ENCODE results near the gene CPT1B. TPM values are rescaled to one million over a fixed set of nuclear protein-coding genes. Genes with fewer than 3 reads are reported as not detected.

Gene CPT1B
- total RNA-seq, 1 experiment from 2014 or later: 19.2 TPM

GRCh38 chr22:50612528-50613221 lies 34.4 kb upstream of the CPT1B start:
- CTCF ChIA-PET: no interaction called here
- POLR2A ChIA-PET (ENCODE audit: low non-redundant PET): no interaction called here

GRCh38 chr22:50612168-50612527 lies 33.9 kb upstream of the CPT1B start:
- no peak overlapping the region for H3K27ac ChIP-seq (ENCODE audit: low read depth, low read length, poor library complexity, severe bottlenecking)
- ChIA-PET POLR2A (ENCODE audit: low non-redundant PET) (no interaction called here), CTCF (no interaction called here)
- intact Hi-C loops (cut with micrococcal nuclease; ENCODE audit: unreplicated experiment): no loop called here
- H3K4me3 ChIP-seq (ENCODE audit: low read depth, low read length, poor library complexity, severe bottlenecking): no peak overlapping the region
- no TSS peak for BruUV-seq (replicated peaks)
- DNase-seq (ENCODE audit: low spot score): no peak
- H3K9me3 ChIP-seq (ENCODE audit: low read depth, low read length, poor library complexity, severe bottlenecking): no peaks in the 10 kb centered on the region
- TF ChIP-seq CTCF (conservative IDR thresholded peaks at IDR 0.05; ENCODE audit: low read depth, low read length): no peak
- TF ChIP-seq EZH2 (IDR thresholded peaks at IDR 0.05; ENCODE audit: borderline replicate concordance, low read depth, low read length, poor library complexity, severe bottlenecking): no peak
- H3K4me1 ChIP-seq (ENCODE audit: insufficient read depth, low read length, poor library complexity, severe bottlenecking): no peaks in the 10 kb centered on the region
- no peaks in the 10 kb centered on the region for H3K27me3 ChIP-seq (replicated peaks; ENCODE audit: insufficient read depth, low read depth, low read length, poor library complexity)
- no peaks in the 10 kb centered on the region for H3K36me3 ChIP-seq (ENCODE audit: insufficient read depth, low read length, poor library complexity, severe bottlenecking)

More at GRCh38 chr22:50612528-50613221, 34.4 kb upstream of the CPT1B start:
- Histone ChIP-seq H3K4me3 (ENCODE audit: low read depth, low read length, poor library complexity, severe bottlenecking) (no peak overlapping the region), H3K27me3 (replicated peaks; ENCODE audit: insufficient read depth, low read depth, low read length, poor library complexity) (no peaks in the 10 kb centered on the region), H3K27ac (ENCODE audit: low read depth, low read length, poor library complexity, severe bottlenecking) (no peak overlapping the region), H3K9me3 (ENCODE audit: low read depth, low read length, poor library complexity, severe bottlenecking) (no peaks in the 10 kb centered on the region), H3K36me3 (ENCODE audit: insufficient read depth, low read length, poor library complexity, severe bottlenecking) (no peaks in the 10 kb centered on the region), H3K4me1 (ENCODE audit: insufficient read depth, low read length, poor library complexity, severe bottlenecking) (no peaks in the 10 kb centered on the region)
- intact Hi-C loops (cut with micrococcal nuclease; ENCODE audit: unreplicated experiment): no loop called here
- no peak for DNase-seq (ENCODE audit: low spot score)
- no peak for TF ChIP-seq EZH2 (IDR thresholded peaks at IDR 0.05; ENCODE audit: borderline replicate concordance, low read depth, low read length, poor library complexity, severe bottlenecking)
- no peak for TF ChIP-seq CTCF (conservative IDR thresholded peaks at IDR 0.05; ENCODE audit: low read depth, low read length)
- no TSS peak for BruUV-seq (replicated peaks)

- Histone ChIP-seq H3K4me1 (ENCODE audit: insufficient read depth, low read length, poor library complexity, severe bottlenecking) (no peaks in the 10 kb centered on the region), H3K27ac (ENCODE audit: low read depth, low read length, poor library complexity, severe bottlenecking) (no peak overlapping the region), H3K4me3 (ENCODE audit: low read depth, low read length, poor library complexity, severe bottlenecking) (no peak overlapping the region), H3K27me3 (replicated peaks; ENCODE audit: insufficient read depth, low read depth, low read length, poor library complexity) (no peaks in the 10 kb centered on the region), H3K9me3 (ENCODE audit: low read depth, low read length, poor library complexity, severe bottlenecking) (no peaks in the 10 kb centered on the region), H3K36me3 (ENCODE audit: insufficient read depth, low read length, poor library complexity, severe bottlenecking) (no peaks in the 10 kb centered on the region)
- intact Hi-C loops (cut with micrococcal nuclease; ENCODE audit: unreplicated experiment): no loop called here
- CTCF ChIA-PET: no interaction called here
- POLR2A ChIA-PET (ENCODE audit: low non-redundant PET): no interaction called here
- no peak for DNase-seq (ENCODE audit: low spot score)
- TF ChIP-seq EZH2 (IDR thresholded peaks at IDR 0.05; ENCODE audit: borderline replicate concordance, low read depth, low read length, poor library complexity, severe bottlenecking) (no peak), CTCF (conservative IDR thresholded peaks at IDR 0.05; ENCODE audit: low read depth, low read length) (no peak)
- no TSS peak for BruUV-seq (replicated peaks)
Observed at GRCh38 chr22:50611341-50612060, 33.3 kb upstream of the CPT1B start.
